H9 (cell line): ENCODE measurements around the gene TRPM1. TPM values are rescaled to one million over a fixed set of nuclear protein-coding genes. Genes with fewer than 3 reads are reported as not detected.

Experiments
- DNase-seq: peaks from one replicate; pipeline ENCODE4 v3.0.0-alpha.2; 2017
- H2AFZ ChIP-seq: one replicate; pipeline ENCODE4 v1.6.1; 2013; ENCODE audit warnings: mild to moderate bottlenecking, low read length, control low read depth, moderate library complexity
- H2AK5ac ChIP-seq: 2 replicates; pipeline ENCODE4 v1.6.1; 2013; ENCODE audit warnings: low read length, control low read depth, mixed read lengths; ENCODE audit not compliant: insufficient read length
- H2BK120ac ChIP-seq: one replicate; pipeline ENCODE4 v1.6.1; 2013; ENCODE audit warnings: low read depth, mild to moderate bottlenecking, low read length, control low read depth, inconsistent platforms; ENCODE audit not compliant: poor library complexity, severe bottlenecking
- H2BK12ac ChIP-seq: 2 replicates; pipeline ENCODE4 v1.6.1; 2013; ENCODE audit warnings: low read length, control low read depth, mixed read lengths, low read depth; ENCODE audit not compliant: insufficient read length
- H2BK15ac ChIP-seq: 2 replicates; pipeline ENCODE4 v1.6.1; 2013; ENCODE audit warnings: low read depth, low read length, control low read depth
- H2BK20ac ChIP-seq: one replicate; pipeline ENCODE4 v1.6.1; 2013; ENCODE audit warnings: low read depth, mild to moderate bottlenecking, low read length, control low read depth, inconsistent platforms; ENCODE audit not compliant: poor library complexity, severe bottlenecking
- H2BK5ac ChIP-seq: 2 replicates; pipeline ENCODE4 v1.6.1; 2013; ENCODE audit warnings: low read length, control low read depth, mixed read lengths; ENCODE audit not compliant: insufficient read length
- H3K14ac ChIP-seq: 2 replicates; pipeline ENCODE4 v1.6.1; 2013; ENCODE audit warnings: low read length, control low read depth; ENCODE audit not compliant: insufficient read depth
- H3K18ac ChIP-seq: 2 replicates; pipeline ENCODE4 v1.6.1; 2013; ENCODE audit warnings: low read depth, mild to moderate bottlenecking, mixed read lengths, low read length, control low read depth; ENCODE audit not compliant: insufficient read length
- H3K23ac ChIP-seq: 2 replicates; pipeline ENCODE4 v1.6.1; 2013; ENCODE audit warnings: low read length, control low read depth, mixed read lengths, low read depth; ENCODE audit not compliant: insufficient read length
- H3K23me2 ChIP-seq: 2 replicates; pipeline ENCODE4 v1.6.1; 2013; ENCODE audit warnings: low read depth, mild to moderate bottlenecking, mixed read lengths, low read length, control low read depth; ENCODE audit not compliant: insufficient read length, poor library complexity, severe bottlenecking
- H3K27ac ChIP-seq: 2 replicates; pipeline ENCODE4 v1.5.1; 2013; ENCODE audit warnings: low read length, control low read depth, mixed read lengths, low read depth; ENCODE audit not compliant: insufficient read length
- H3K27me3 ChIP-seq: 2 replicates; pipeline ENCODE4 v1.6.1; 2013; ENCODE audit warnings: low read length, control low read depth, inconsistent platforms; ENCODE audit not compliant: insufficient read depth
- H3K4ac ChIP-seq: 2 replicates; pipeline ENCODE4 v1.6.1; 2013; ENCODE audit warnings: low read depth, mild to moderate bottlenecking, control low read depth, inconsistent platforms, low read length, moderate library complexity
- H3K4me1 ChIP-seq: 2 replicates; pipeline ENCODE4 v1.6.1; 2013; ENCODE audit warnings: low read length, control low read depth, inconsistent platforms; ENCODE audit not compliant: insufficient read depth
- H3K4me2 ChIP-seq: 2 replicates; pipeline ENCODE4 v1.6.1; 2013; ENCODE audit warnings: low read length, control low read depth, mixed read lengths; ENCODE audit not compliant: insufficient read length, insufficient read depth
- H3K56ac ChIP-seq: 2 replicates; pipeline ENCODE4 v1.6.1; 2013; ENCODE audit warnings: low read depth, mild to moderate bottlenecking, mixed read lengths, low read length, control low read depth; ENCODE audit not compliant: insufficient read length
- H3K79me1 ChIP-seq: 2 replicates; pipeline ENCODE4 v1.6.1; 2013; ENCODE audit warnings: low read depth, mild to moderate bottlenecking, moderate library complexity, low read length, control low read depth, inconsistent platforms; ENCODE audit not compliant: insufficient read depth, poor library complexity, severe bottlenecking
- H3K79me2 ChIP-seq: 2 replicates; pipeline ENCODE4 v1.6.1; 2013; ENCODE audit warnings: low read length, control low read depth, inconsistent platforms; ENCODE audit not compliant: insufficient read depth
- H3K9ac ChIP-seq: 2 replicates; pipeline ENCODE4 v1.6.1; 2013; ENCODE audit warnings: low read length, control low read depth, mixed read lengths; ENCODE audit not compliant: insufficient read length; ENCODE audit errors: extremely low read depth
- H3K9me3 ChIP-seq: one replicate; pipeline ENCODE4 v1.6.1; 2013; ENCODE audit warnings: low read depth, low read length, inconsistent platforms; ENCODE audit not compliant: control insufficient read depth
- H3T11ph ChIP-seq: one replicate; pipeline ENCODE4 v1.6.1; 2013; ENCODE audit warnings: mild to moderate bottlenecking, low read length, control low read depth, inconsistent platforms
- H4K20me1 ChIP-seq: one replicate; pipeline ENCODE4 v1.6.1; 2013; ENCODE audit not compliant: control insufficient read depth, insufficient read length, insufficient read depth
- H4K5ac ChIP-seq: 2 replicates; pipeline ENCODE4 v1.6.1; 2013; ENCODE audit warnings: low read depth, mild to moderate bottlenecking, mixed read lengths, low read length, control low read depth; ENCODE audit not compliant: insufficient read length
- H4K8ac ChIP-seq: replicated peaks from 2 replicates; pipeline ENCODE4 v1.6.1; 2013; ENCODE audit warnings: low read length, control low read depth, mixed read lengths, low read depth; ENCODE audit not compliant: insufficient read length
- H4K91ac ChIP-seq: 2 replicates; pipeline ENCODE4 v1.6.1; 2013; ENCODE audit warnings: low read depth, mild to moderate bottlenecking, moderate library complexity, mixed read lengths, low read length, control low read depth; ENCODE audit not compliant: insufficient read length
- H3K27ac Mint-ChIP-seq, 3 experiments: 2 replicates in 2 of 3; 3 replicates in 1 of 3; pipeline ENCODE4 v1.8.0; 2020 to 2021; ENCODE audit warnings: mixed read lengths in 3 of 3, mild to moderate bottlenecking in 1 of 3, moderate library complexity in 1 of 3
- H3K27me3 Mint-ChIP-seq: 2 replicates; pipeline ENCODE4 v1.8.0; 2021; ENCODE audit warnings: low read depth, mild to moderate bottlenecking, moderate library complexity, mixed read lengths
- H3K36me3 Mint-ChIP-seq, 3 experiments: 2 replicates in 2 of 3; 3 replicates in 1 of 3; pipeline ENCODE4 v1.8.0; 2020 to 2021; ENCODE audit warnings: low read depth in 3 of 3, mixed read lengths in 3 of 3; ENCODE audit not compliant: insufficient read depth in 1 of 3
- H3K4me1 Mint-ChIP-seq, 2 experiments: 2 replicates each; pipeline ENCODE4 v1.8.0; 2020; ENCODE audit warnings: mixed read lengths in 2 of 2
- H3K4me3 Mint-ChIP-seq, 2 experiments: 2 replicates in 1 of 2; 3 replicates in 1 of 2; pipeline ENCODE4 v1.8.0; 2020 to 2021; ENCODE audit warnings: mild to moderate bottlenecking in 2 of 2, mixed read lengths in 2 of 2, moderate library complexity in 1 of 2
- H3K9me3 Mint-ChIP-seq, 2 experiments: 2 replicates in 1 of 2; 3 replicates in 1 of 2; pipeline ENCODE4 v1.8.0; 2020; ENCODE audit warnings: mild to moderate bottlenecking in 2 of 2, mixed read lengths in 2 of 2, moderate library complexity in 1 of 2
- WGBS: extraction: QIAGEN DNeasy Blood & Tissue Kit; methylation state at CpG from one replicate; pipeline ENCODE4 v1.1.7; 2013; ENCODE audit warnings: missing lambda C conversion rate, low lambda C conversion rate, mixed read lengths; ENCODE audit not compliant: insufficient read length; ENCODE audit errors: extremely low coverage; 5-methylcytosine and 5-hydroxymethylcytosine counted together
- total RNA-seq: library from RNA; stranded (reverse); gene quantifications from 2 replicates; pipeline ENCODE4 v1.2.1, GENCODE V29; 2021
- TF ChIP-seq, protein P1 (sequence below): fragments of 200-600 bp; sonication (generic); conservative IDR thresholded peaks from 3 replicates; pipeline ENCODE4 v1.8.0; 2021; ENCODE audit warnings: antibody characterized with exemption, mild to moderate bottlenecking

TRPM1 gene
- total RNA-seq, 1 experiment from 2014 or later: not detected

DNA sequence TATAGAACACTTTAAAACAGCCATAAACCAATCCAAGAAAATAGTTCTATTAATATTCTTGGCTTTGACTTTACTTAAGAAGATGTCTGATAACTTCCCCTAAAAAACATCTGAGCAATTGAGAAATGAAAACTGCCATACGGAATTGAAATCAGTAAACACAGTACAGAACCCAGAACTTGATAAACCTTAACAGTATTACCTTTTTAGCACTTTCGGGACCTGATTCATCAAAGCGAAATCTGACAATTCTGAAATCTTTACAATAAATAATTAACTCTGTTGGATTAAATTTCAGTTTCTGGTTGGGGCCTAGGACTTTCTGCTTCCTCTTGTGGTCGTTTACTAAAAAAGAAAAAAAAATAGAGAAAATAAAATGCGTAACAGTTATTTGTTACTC, 127.4 kb downstream of the TRPM1 start:
- Histone ChIP-seq H4K5ac (no peak overlapping the region), H3K4ac (no peak overlapping the region), H3K23me2 (no peaks in the 10 kb centered on the region), H3K18ac (no peak overlapping the region), H2AFZ (no peak overlapping the region), H3K79me1 (peaks cover 3% of the 10 kb centered on the region), H2AK5ac (no peak overlapping the region), H3K27me3 (no peaks in the 10 kb centered on the region), H2BK20ac (no peak overlapping the region), H2BK15ac (no peak overlapping the region), H4K20me1 (no peaks in the 10 kb centered on the region), H3K56ac (no peak overlapping the region), H3K4me1 (0 out of 2 replicates have a peak, but pooled peaks cover 2% of the 10 kb centered on the region), H2BK12ac (no peak overlapping the region), H4K8ac (no peak overlapping the region), H2BK5ac (no peak overlapping the region), H3K23ac (no peak overlapping the region), H4K91ac (no peak overlapping the region), H3K9me3 (no peaks in the 10 kb centered on the region), H3K9ac (no peak overlapping the region), H3T11ph (no peak overlapping the region), H3K27ac (no peak overlapping the region), H3K14ac (no peak overlapping the region), H3K79me2 (no peaks in the 10 kb centered on the region), H2BK120ac (no peak overlapping the region), H3K4me2 (no peak overlapping the region)
- no peak overlapping the region for H3K4me3 Mint-ChIP-seq
- WGBS: no CpG with 5 or more reads among the region's 5 CpGs
- H3K9me3 Mint-ChIP-seq: no peaks in the 10 kb centered on the region; a peak in 1 of 5 replicates
- DNase-seq: no peak
- H3K4me1 Mint-ChIP-seq: peaks cover 4% of the 10 kb centered on the region in 2 experiments
- TF ChIP-seq, protein P1, sequence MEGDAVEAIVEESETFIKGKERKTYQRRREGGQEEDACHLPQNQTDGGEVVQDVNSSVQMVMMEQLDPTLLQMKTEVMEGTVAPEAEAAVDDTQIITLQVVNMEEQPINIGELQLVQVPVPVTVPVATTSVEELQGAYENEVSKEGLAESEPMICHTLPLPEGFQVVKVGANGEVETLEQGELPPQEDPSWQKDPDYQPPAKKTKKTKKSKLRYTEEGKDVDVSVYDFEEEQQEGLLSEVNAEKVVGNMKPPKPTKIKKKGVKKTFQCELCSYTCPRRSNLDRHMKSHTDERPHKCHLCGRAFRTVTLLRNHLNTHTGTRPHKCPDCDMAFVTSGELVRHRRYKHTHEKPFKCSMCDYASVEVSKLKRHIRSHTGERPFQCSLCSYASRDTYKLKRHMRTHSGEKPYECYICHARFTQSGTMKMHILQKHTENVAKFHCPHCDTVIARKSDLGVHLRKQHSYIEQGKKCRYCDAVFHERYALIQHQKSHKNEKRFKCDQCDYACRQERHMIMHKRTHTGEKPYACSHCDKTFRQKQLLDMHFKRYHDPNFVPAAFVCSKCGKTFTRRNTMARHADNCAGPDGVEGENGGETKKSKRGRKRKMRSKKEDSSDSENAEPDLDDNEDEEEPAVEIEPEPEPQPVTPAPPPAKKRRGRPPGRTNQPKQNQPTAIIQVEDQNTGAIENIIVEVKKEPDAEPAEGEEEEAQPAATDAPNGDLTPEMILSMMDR: no peak
- no peak overlapping the region; a peak in 1 of 7 replicates for H3K27ac Mint-ChIP-seq
- peaks cover 0 to 31% (median 18%) of the 10 kb centered on the region in 3 experiments; a peak in 4 of 7 replicates for H3K36me3 Mint-ChIP-seq
- H3K27me3 Mint-ChIP-seq: no peaks in the 10 kb centered on the region
